H1 (cell line): Measurements from ENCODE around the gene PRDM15.

Experiments used
- BRCA1 ChIP-seq: IDR thresholded peaks from 2 replicates; pipeline ENCODE4 v1.6.1; 2012; ENCODE audit warnings: low read depth, low read length, improper control_type of control experiment
- CEBPB ChIP-seq: IDR thresholded peaks from 2 replicates; pipeline ENCODE4 v1.6.1; 2012; ENCODE audit warnings: low read depth, low read length
- EP300 ChIP-seq, 2 experiments: IDR thresholded peaks; 1 replicate in 1 of 2; 2 replicates in 1 of 2; pipeline ENCODE4 v1.6.1; 2011 to 2012; ENCODE audit warnings: low read depth in 2 of 2, low read length in 2 of 2, mild to moderate bottlenecking in 2 of 2, borderline replicate concordance in 1 of 2, inconsistent platforms in 1 of 2, moderate library complexity in 1 of 2
- FOSL1 ChIP-seq: IDR thresholded peaks from 2 replicates; pipeline ENCODE4 v1.6.1; 2011; ENCODE audit warnings: mild to moderate bottlenecking, low read depth, low read length, moderate library complexity; ENCODE audit not compliant: insufficient read depth
- GTF2F1 ChIP-seq: IDR thresholded peaks from 2 replicates; pipeline ENCODE4 v1.6.1; 2012; ENCODE audit warnings: low read depth, low read length, improper control_type of control experiment, borderline replicate concordance
- JUND ChIP-seq: IDR thresholded peaks from 2 replicates; pipeline ENCODE4 v1.6.1; 2011; ENCODE audit warnings: mild to moderate bottlenecking, improper control_type of control experiment, low read length
- KDM1A ChIP-seq: fragments of 200-600, 300-600 bp; sonication (generic); IDR thresholded peaks from 2 replicates; pipeline ENCODE4 v1.7.1; 2016; ENCODE audit warnings: mild to moderate bottlenecking, low read length, borderline replicate concordance
- POLR2A ChIP-seq, 2 experiments: IDR thresholded peaks; 1 replicate in 1 of 2; 2 replicates in 1 of 2; pipeline ENCODE4 v1.6.1; 2011; ENCODE audit warnings: low read depth in 2 of 2, low read length in 2 of 2, mild to moderate bottlenecking in 2 of 2; ENCODE audit errors: control extremely low read depth in 1 of 2
- RAD21 ChIP-seq, 2 experiments: IDR thresholded peaks in 1 of 2; conservative IDR thresholded peaks in 1 of 2; 2 replicates each; pipeline ENCODE4 v1.6.1; 2011; ENCODE audit warnings: low read depth in 2 of 2, low read length in 2 of 2, improper control_type of control experiment in 1 of 2, inconsistent platforms in 1 of 2, mild to moderate bottlenecking in 1 of 2, moderate library complexity in 1 of 2
- RFX5 ChIP-seq: IDR thresholded peaks from 2 replicates; pipeline ENCODE4 v1.6.1; 2011; ENCODE audit warnings: low read depth, low read length, improper control_type of control experiment, borderline replicate concordance
- SIN3A ChIP-seq, 2 experiments: IDR thresholded peaks in 1 of 2; conservative IDR thresholded peaks in 1 of 2; 2 replicates each; pipeline ENCODE4 v1.6.1; 2011 to 2012; ENCODE audit warnings: low read length in 2 of 2, improper control_type of control experiment in 1 of 2, low read depth in 1 of 2, mild to moderate bottlenecking in 1 of 2
- TF ChIP-seq, protein P1 (sequence below), 3 experiments: IDR thresholded peaks; 1 replicate in 2 of 3; 2 replicates in 1 of 3; pipeline versions ENCODE4 v1.5.1 to v1.6.1; 2011; ENCODE audit warnings: low read length in 3 of 3, mild to moderate bottlenecking in 3 of 3, inconsistent platforms in 2 of 3, low read depth in 1 of 3, moderate library complexity in 1 of 3; ENCODE audit not compliant: insufficient read depth in 1 of 3; ENCODE audit errors: control extremely low read depth in 1 of 3
- TF ChIP-seq, protein P2 (sequence below): IDR thresholded peaks from 2 replicates; pipeline ENCODE4 v1.6.1; 2012; ENCODE audit warnings: inconsistent platforms

GRCh38 chr21:41861255-41861654 lies 17.9 kb downstream of the PRDM15 start:
- no peak for TF ChIP-seq EP300 (IDR thresholded peaks at IDR 0.05; ENCODE audit: borderline replicate concordance in 1 of 2, low read depth in 2 of 2, low read length in 2 of 2)
- no peak for TF ChIP-seq JUND
- TF ChIP-seq POLR2A (IDR thresholded peaks at IDR 0.05; ENCODE audit: control extremely low read depth in 1 of 2, low read depth in 2 of 2, low read length in 2 of 2) = no peak
- TF ChIP-seq, protein P1, sequence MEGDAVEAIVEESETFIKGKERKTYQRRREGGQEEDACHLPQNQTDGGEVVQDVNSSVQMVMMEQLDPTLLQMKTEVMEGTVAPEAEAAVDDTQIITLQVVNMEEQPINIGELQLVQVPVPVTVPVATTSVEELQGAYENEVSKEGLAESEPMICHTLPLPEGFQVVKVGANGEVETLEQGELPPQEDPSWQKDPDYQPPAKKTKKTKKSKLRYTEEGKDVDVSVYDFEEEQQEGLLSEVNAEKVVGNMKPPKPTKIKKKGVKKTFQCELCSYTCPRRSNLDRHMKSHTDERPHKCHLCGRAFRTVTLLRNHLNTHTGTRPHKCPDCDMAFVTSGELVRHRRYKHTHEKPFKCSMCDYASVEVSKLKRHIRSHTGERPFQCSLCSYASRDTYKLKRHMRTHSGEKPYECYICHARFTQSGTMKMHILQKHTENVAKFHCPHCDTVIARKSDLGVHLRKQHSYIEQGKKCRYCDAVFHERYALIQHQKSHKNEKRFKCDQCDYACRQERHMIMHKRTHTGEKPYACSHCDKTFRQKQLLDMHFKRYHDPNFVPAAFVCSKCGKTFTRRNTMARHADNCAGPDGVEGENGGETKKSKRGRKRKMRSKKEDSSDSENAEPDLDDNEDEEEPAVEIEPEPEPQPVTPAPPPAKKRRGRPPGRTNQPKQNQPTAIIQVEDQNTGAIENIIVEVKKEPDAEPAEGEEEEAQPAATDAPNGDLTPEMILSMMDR (IDR thresholded peaks at IDR 0.05; ENCODE audit: control extremely low read depth in 1 of 3, insufficient read depth in 1 of 3, low read depth in 1 of 3, low read length in 3 of 3) = no peak
- TF ChIP-seq GTF2F1 = no peak
- TF ChIP-seq KDM1A = no peak
- no peak for TF ChIP-seq CEBPB
- no peak for TF ChIP-seq SIN3A (conservative IDR thresholded peaks at IDR 0.05 in 1 of 2, IDR thresholded peaks at IDR 0.05 in 1 of 2; ENCODE audit: low read depth in 1 of 2, low read length in 2 of 2)
- TF ChIP-seq RFX5 = no peak
- no peak for TF ChIP-seq RAD21 (IDR thresholded peaks at IDR 0.05 in 1 of 2, conservative IDR thresholded peaks at IDR 0.05 in 1 of 2; ENCODE audit: low read depth in 2 of 2, low read length in 2 of 2)
- TF ChIP-seq, protein P2, sequence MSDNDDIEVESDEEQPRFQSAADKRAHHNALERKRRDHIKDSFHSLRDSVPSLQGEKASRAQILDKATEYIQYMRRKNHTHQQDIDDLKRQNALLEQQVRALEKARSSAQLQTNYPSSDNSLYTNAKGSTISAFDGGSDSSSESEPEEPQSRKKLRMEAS = no peak
- no peak for TF ChIP-seq FOSL1
- no peak for TF ChIP-seq BRCA1
